HG03095 (cell line): ENCODE results near the gene TLE3.

ENCODE experiments used
- ATAC-seq: cut with Tn5 transposase; IDR thresholded peaks from one replicate; pipeline ENCODE4 v1.9.1; 2021; ENCODE audit warnings: moderate library complexity; ENCODE audit not compliant: unreplicated experiment

Gene TLE3

GRCh38 chr15:70084461-70084860 is 13.3 kb downstream of the TLE3 start:
- no peak for ATAC-seq

GRCh38 chr15:70083946-70084345 is 13.8 kb downstream of the TLE3 start:
- ATAC-seq: peak; percentile 65

GRCh38 chr15:70083418-70083817 is 14.3 kb downstream of the TLE3 start:
- ATAC-seq: no peak

- ATAC-seq: no peak
Measured at GRCh38 chr15:70082281-70082900, 15.3 kb downstream of the TLE3 start.

GRCh38 chr15:70081612-70082011 is 16.1 kb downstream of the TLE3 start:
- no peak for ATAC-seq

- no peak for ATAC-seq
Measured at GRCh38 chr15:70080347-70080746, 17.4 kb downstream of the TLE3 start.

GRCh38 chr15:70079888-70080287 is 17.8 kb downstream of the TLE3 start:
- no peak for ATAC-seq

GRCh38 chr15:70078578-70079417 is 18.9 kb downstream of the TLE3 start:
- ATAC-seq: no peak

GRCh38 chr15:70077188-70078147 is 20.2 kb downstream of the TLE3 start:
- no peak for ATAC-seq

- no peak for ATAC-seq
Measured at GRCh38 chr15:70074380-70074779, 23.3 kb downstream of the TLE3 start.

- no peak for ATAC-seq
Measured at GRCh38 chr15:70072479-70072878, 25.2 kb downstream of the TLE3 start.

- ATAC-seq: no peak
Measured at GRCh38 chr15:70071799-70072198, 25.9 kb downstream of the TLE3 start.

GRCh38 chr15:70069716-70070115 is 28.0 kb downstream of the TLE3 start:
- no peak for ATAC-seq

- no peak for ATAC-seq
Measured at GRCh38 chr15:70068783-70069565, 28.7 kb downstream of the TLE3 start.

GRCh38 chr15:70067681-70068080 is 30.0 kb downstream of the TLE3 start:
- ATAC-seq: no peak

GRCh38 chr15:70067011-70067410 is 30.7 kb downstream of the TLE3 start:
- ATAC-seq: no peak

GRCh38 chr15:70066447-70066846 is 31.3 kb downstream of the TLE3 start:
- no peak for ATAC-seq

GRCh38 chr15:70066004-70066403 is 31.7 kb downstream of the TLE3 start:
- ATAC-seq: no peak

- no peak for ATAC-seq
Measured at GRCh38 chr15:70065006-70065722, 32.6 kb downstream of the TLE3 start.

- ATAC-seq: no peak
Measured at GRCh38 chr15:70064441-70064840, 33.3 kb downstream of the TLE3 start.
